Measurements from ENCODE around the gene RASSF5. TPM values are rescaled to one million over a fixed set of nuclear protein-coding genes. Genes with fewer than 3 reads are reported as not detected.
A peak's percentile ranks its signal among the peaks of the same experiment; 100 is the strongest.

Gene RASSF5
- total and polyA plus RNA-seq, 10 of the 15 experiments (the other 5 are each of a cell fraction or from before 2014, with no cell fraction given) = 14.0 to 89.6 (median 68.9) TPM

GRCh38 chr1:206461602-206462455, 45.5 kb upstream of the RASSF5 start:
- POLR2A ChIA-PET = interaction anchor here (0.7 to 2.2 kb wide), 2 partner anchors 11 to 20 kb away, joined by 4 to 7 read pairs; no protein-coding TSS in a partner anchor
- WGBS (ENCODE audit: insufficient coverage, insufficient replicate concordance, low lambda C conversion rate, missing lambda C conversion rate) = 65% methylated on average over 9 of the region's 9 CpGs
- BruUV-seq (replicated peaks) = no TSS peak
- no peak overlapping the region for H3K4me3 ChIP-seq
- no peak overlapping the region for H3K4me2 ChIP-seq (ENCODE audit: control insufficient read depth, insufficient read depth)
- FAIRE-seq (peak; percentile 99), DNase-seq (ENCODE audit: low read depth, low spot score) (no peak), ATAC-seq (peak; percentile 90)
- H4K20me1 ChIP-seq (ENCODE audit: control insufficient read depth, insufficient read depth) = no peaks in the 10 kb centered on the region
- no peaks in the 10 kb centered on the region for H3K27me3 ChIP-seq (replicated peaks in 1 of 2; ENCODE audit: control insufficient read depth in 2 of 2, insufficient read depth in 2 of 2, low read length in 1 of 2)
- SMC1A ChIA-PET (ENCODE audit: uncharacterized antibody, unreplicated experiment) = interaction anchor here (0.6 to 7.0 kb wide), 23 partner anchors 9 to 206 kb away, joined by 3 to 70 read pairs (median 6); partner anchors contain the start of genes EIF2D, IKBKE and RASSF5
- RAD21 ChIA-PET (ENCODE audit: unreplicated experiment) = interaction anchor here (0.7 to 3.1 kb wide), 12 partner anchors 8 to 122 kb away, joined by 3 to 22 read pairs (median 4); partner anchors contain the start of gene IKBKE
- TF ChIP-seq NFXL1 (IDR thresholded peaks at IDR 0.05; ENCODE audit: borderline replicate concordance) = no peak
- peak; percentile 73 for TF ChIP-seq RAD21 (IDR thresholded peaks at IDR 0.05; ENCODE audit: insufficient read depth, low read depth, low read length)
- no peak for TF ChIP-seq DPF2 (IDR thresholded peaks at IDR 0.05)
- peak; percentile 53; the same call in 1 of the 2 replicates for TF ChIP-seq WRNIP1 (IDR thresholded peaks at IDR 0.05; ENCODE audit: borderline replicate concordance, low read depth, low read length)
- TF ChIP-seq SMC3 (IDR thresholded peaks at IDR 0.05; ENCODE audit: borderline replicate concordance, low read length) = peak; percentile 71
- TF ChIP-seq YY1 (IDR thresholded peaks at IDR 0.05; ENCODE audit: low read depth, low read length) = 0 out of 2 replicates have a peak, but pooled peaks have one; percentile 43
- TF ChIP-seq CTCF (IDR thresholded peaks at IDR 0.05 in 2 of 3, conservative IDR thresholded peaks at IDR 0.05 in 1 of 3; ENCODE audit: control insufficient read depth in 2 of 3, extremely low read depth in 1 of 3, insufficient read depth in 1 of 3, low read depth in 3 of 3, low read length in 3 of 3) = peak; percentile 76 to 86 (median 84)
- 0 out of 2 replicates have a peak, but pooled peaks have one; percentile 67 for TF ChIP-seq HDGF (IDR thresholded peaks at IDR 0.05)
- TF ChIP-seq RBBP5 (conservative IDR thresholded peaks at IDR 0.05) = no peak
- intact Hi-C loops (cut with micrococcal nuclease; ENCODE audit: unreplicated experiment) (loop anchor here (2.0 kb wide), 1 partner anchor 17 kb away; no protein-coding TSS in a partner anchor), in situ Hi-C loops (cut with MboI) (no loop called here)
- no peak overlapping the region for H3K27ac ChIP-seq (ENCODE audit: control insufficient read depth, insufficient read depth)
- H3K9me3 ChIP-seq (replicated peaks; ENCODE audit: control insufficient read depth, insufficient read depth, low read length) = no peaks in the 10 kb centered on the region
- peaks cover 23% of the 10 kb centered on the region for H3K4me1 ChIP-seq (ENCODE audit: control insufficient read depth, insufficient read depth, low read length)
- CTCF ChIA-PET = interaction anchor here (0.6 to 10.1 kb wide), 32 partner anchors 9 to 520 kb away, joined by 3 to 199 read pairs (median 4); partner anchors contain the start of genes DYRK3 and IKBKE
- H3K79me2 ChIP-seq (ENCODE audit: control insufficient read depth, insufficient read depth, low read length) = no peaks in the 10 kb centered on the region
- H2AFZ ChIP-seq (ENCODE audit: control insufficient read depth, low read depth, low read length) = no peak overlapping the region
- no peak overlapping the region for H3K9ac ChIP-seq (ENCODE audit: control insufficient read depth, insufficient read depth, low read length)
- no peaks in the 10 kb centered on the region for H3K36me3 ChIP-seq (ENCODE audit: control insufficient read depth in 2 of 2, insufficient read depth in 2 of 2, low read length in 1 of 2)
